ENCODE results near the gene C3orf33. TPM values are rescaled to one million over a fixed set of nuclear protein-coding genes. Genes with fewer than 3 reads are reported as not detected.
A peak's percentile ranks its signal among the peaks of the same experiment; 100 is the strongest.

Gene C3orf33
- total RNA-seq, 1 experiment from 2014 or later = 2.9 TPM

GRCh38 chr3:155747286-155747945 is 58.7 kb downstream of the C3orf33 start:
- no peak overlapping the region for H3K56ac ChIP-seq (ENCODE audit: insufficient read length, low read depth, low read length)
- H2BK5ac ChIP-seq (ENCODE audit: insufficient read length, low read length) = no peak overlapping the region
- no peak overlapping the region for H4K91ac ChIP-seq (ENCODE audit: insufficient read length, low read depth, low read length)
- TF ChIP-seq, protein P1, sequence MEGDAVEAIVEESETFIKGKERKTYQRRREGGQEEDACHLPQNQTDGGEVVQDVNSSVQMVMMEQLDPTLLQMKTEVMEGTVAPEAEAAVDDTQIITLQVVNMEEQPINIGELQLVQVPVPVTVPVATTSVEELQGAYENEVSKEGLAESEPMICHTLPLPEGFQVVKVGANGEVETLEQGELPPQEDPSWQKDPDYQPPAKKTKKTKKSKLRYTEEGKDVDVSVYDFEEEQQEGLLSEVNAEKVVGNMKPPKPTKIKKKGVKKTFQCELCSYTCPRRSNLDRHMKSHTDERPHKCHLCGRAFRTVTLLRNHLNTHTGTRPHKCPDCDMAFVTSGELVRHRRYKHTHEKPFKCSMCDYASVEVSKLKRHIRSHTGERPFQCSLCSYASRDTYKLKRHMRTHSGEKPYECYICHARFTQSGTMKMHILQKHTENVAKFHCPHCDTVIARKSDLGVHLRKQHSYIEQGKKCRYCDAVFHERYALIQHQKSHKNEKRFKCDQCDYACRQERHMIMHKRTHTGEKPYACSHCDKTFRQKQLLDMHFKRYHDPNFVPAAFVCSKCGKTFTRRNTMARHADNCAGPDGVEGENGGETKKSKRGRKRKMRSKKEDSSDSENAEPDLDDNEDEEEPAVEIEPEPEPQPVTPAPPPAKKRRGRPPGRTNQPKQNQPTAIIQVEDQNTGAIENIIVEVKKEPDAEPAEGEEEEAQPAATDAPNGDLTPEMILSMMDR (conservative IDR thresholded peaks at IDR 0.05) = no peak
- H3K14ac ChIP-seq (ENCODE audit: insufficient read depth, low read length) = no peak overlapping the region
- DNase-seq = no peak
- peaks cover 7% of the 10 kb centered on the region for H3K4me1 ChIP-seq (ENCODE audit: insufficient read depth, low read length)
- no peaks in the 10 kb centered on the region for H3K9me3 ChIP-seq (ENCODE audit: control insufficient read depth, low read depth, low read length)
- peaks cover 13% of the 10 kb centered on the region for H3K23me2 ChIP-seq (ENCODE audit: insufficient read length, low read depth, low read length, poor library complexity, severe bottlenecking)
- H3T11ph ChIP-seq (ENCODE audit: low read length) = no peak overlapping the region
- no peak overlapping the region for H3K23ac ChIP-seq (ENCODE audit: insufficient read length, low read depth, low read length)
- no peak overlapping the region for H2BK12ac ChIP-seq (ENCODE audit: insufficient read length, low read depth, low read length)
- H3K36me3 Mint-ChIP-seq (ENCODE audit: insufficient read depth in 1 of 3, low read depth in 3 of 3) = 0 out of 7 replicates have a peak, but pooled peaks cover 0 to 1% (median 0%) of the 10 kb centered on the region in 3 experiments
- no peaks in the 10 kb centered on the region for H3K27me3 ChIP-seq (ENCODE audit: insufficient read depth, low read length)
- H2BK20ac ChIP-seq (ENCODE audit: low read depth, low read length, poor library complexity, severe bottlenecking) = no peak overlapping the region
- H3K4me2 ChIP-seq (ENCODE audit: insufficient read depth, insufficient read length, low read length) = no peak overlapping the region
- H3K9me3 Mint-ChIP-seq = no peaks in the 10 kb centered on the region; a peak in 1 of 5 replicates
- no peaks in the 10 kb centered on the region for H3K79me1 ChIP-seq (ENCODE audit: insufficient read depth, low read depth, low read length, poor library complexity, severe bottlenecking)
- H3K18ac ChIP-seq (ENCODE audit: insufficient read length, low read depth, low read length) = no peak overlapping the region
- no peaks in the 10 kb centered on the region for H3K79me2 ChIP-seq (ENCODE audit: insufficient read depth, low read length)
- H3K9ac ChIP-seq (ENCODE audit: extremely low read depth, insufficient read length, low read length) = no peak overlapping the region
- H3K27ac ChIP-seq (ENCODE audit: insufficient read length, low read depth, low read length) = no peak overlapping the region
- no peak overlapping the region for H3K4ac ChIP-seq (ENCODE audit: low read depth, low read length)
- no peak overlapping the region for H4K8ac ChIP-seq (replicated peaks; ENCODE audit: insufficient read length, low read depth, low read length)
- no peak overlapping the region for H2BK15ac ChIP-seq (ENCODE audit: low read depth, low read length)
- H3K4me3 Mint-ChIP-seq = peak overlapping the region; percentile 2 to 64; a peak in 3 of 5 replicates
- no CpG with 5 or more reads among the region's 2 CpGs for WGBS (ENCODE audit: extremely low coverage, insufficient read length, low lambda C conversion rate)
- H2BK120ac ChIP-seq (ENCODE audit: low read depth, low read length, poor library complexity, severe bottlenecking) = no peak overlapping the region
- no peaks in the 10 kb centered on the region for H3K27me3 Mint-ChIP-seq (ENCODE audit: low read depth)
- H4K20me1 ChIP-seq (ENCODE audit: control insufficient read depth, insufficient read depth, insufficient read length) = no peaks in the 10 kb centered on the region
- H3K27ac Mint-ChIP-seq = peak overlapping the region; percentile 52 to 99 (median 67)
- H4K5ac ChIP-seq (ENCODE audit: insufficient read length, low read depth, low read length) = no peak overlapping the region
- H2AK5ac ChIP-seq (ENCODE audit: insufficient read length, low read length) = no peak overlapping the region
- no peak overlapping the region for H2AFZ ChIP-seq (ENCODE audit: low read length)
- peaks cover 64 to 67% of the 10 kb centered on the region in 2 experiments for H3K4me1 Mint-ChIP-seq
